ENCODE measurements around the gene RUVBL1.

- TF ChIP-seq, protein P1, sequence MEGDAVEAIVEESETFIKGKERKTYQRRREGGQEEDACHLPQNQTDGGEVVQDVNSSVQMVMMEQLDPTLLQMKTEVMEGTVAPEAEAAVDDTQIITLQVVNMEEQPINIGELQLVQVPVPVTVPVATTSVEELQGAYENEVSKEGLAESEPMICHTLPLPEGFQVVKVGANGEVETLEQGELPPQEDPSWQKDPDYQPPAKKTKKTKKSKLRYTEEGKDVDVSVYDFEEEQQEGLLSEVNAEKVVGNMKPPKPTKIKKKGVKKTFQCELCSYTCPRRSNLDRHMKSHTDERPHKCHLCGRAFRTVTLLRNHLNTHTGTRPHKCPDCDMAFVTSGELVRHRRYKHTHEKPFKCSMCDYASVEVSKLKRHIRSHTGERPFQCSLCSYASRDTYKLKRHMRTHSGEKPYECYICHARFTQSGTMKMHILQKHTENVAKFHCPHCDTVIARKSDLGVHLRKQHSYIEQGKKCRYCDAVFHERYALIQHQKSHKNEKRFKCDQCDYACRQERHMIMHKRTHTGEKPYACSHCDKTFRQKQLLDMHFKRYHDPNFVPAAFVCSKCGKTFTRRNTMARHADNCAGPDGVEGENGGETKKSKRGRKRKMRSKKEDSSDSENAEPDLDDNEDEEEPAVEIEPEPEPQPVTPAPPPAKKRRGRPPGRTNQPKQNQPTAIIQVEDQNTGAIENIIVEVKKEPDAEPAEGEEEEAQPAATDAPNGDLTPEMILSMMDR (IDR thresholded peaks at IDR 0.05 in 2 of 3, conservative IDR thresholded peaks at IDR 0.05 in 1 of 3; ENCODE audit: control insufficient read depth in 2 of 3, extremely low read depth in 1 of 3, insufficient read depth in 1 of 3, low read depth in 3 of 3, low read length in 3 of 3): no peak
- TF ChIP-seq CEBPB (IDR thresholded peaks at IDR 0.05; ENCODE audit: borderline replicate concordance in 1 of 2, low read depth in 2 of 2, low read length in 2 of 2) (no peak), HDGF (IDR thresholded peaks at IDR 0.05) (no peak), BACH1 (IDR thresholded peaks at IDR 0.05; ENCODE audit: borderline replicate concordance) (no peak), RFX5 (IDR thresholded peaks at IDR 0.05; ENCODE audit: low read depth, low read length) (no peak), EED (IDR thresholded peaks at IDR 0.05; ENCODE audit: low read depth) (no peak), KDM1A (IDR thresholded peaks at IDR 0.05; ENCODE audit: borderline replicate concordance) (no peak), DPF2 (IDR thresholded peaks at IDR 0.05) (no peak), GABPA (IDR thresholded peaks at IDR 0.05; ENCODE audit: low read depth) (no peak), RELA (IDR thresholded peaks at IDR 0.05; ENCODE audit: borderline replicate concordance, partially characterized antibody) (no peak)
Measured at GRCh38 chr3:128143496-128143895, 19.9 kb upstream of the RUVBL1 start.
